DOHH2 (cell line): ENCODE results near the gene MPPED2.

Experiments used
- H3F3A ChIP-seq: fragments of 200-600 bp; sonication (generic), shearing (Covaris generic); 2 replicates; pipeline ENCODE4 v1.6.0; 2016; ENCODE audit warnings: antibody characterized with exemption, mild to moderate bottlenecking; ENCODE audit not compliant: control insufficient read depth, insufficient read depth
- H3K27ac ChIP-seq: fragments of 200-600 bp; sonication (generic); 2 replicates; pipeline ENCODE4 v1.5.1; 2014; ENCODE audit warnings: low read depth, mild to moderate bottlenecking, low read length, moderate library complexity
- H3K27me3 ChIP-seq: fragments of 200-600 bp; sonication (generic); 2 replicates; pipeline ENCODE4 v1.6.1; 2014; ENCODE audit warnings: mild to moderate bottlenecking, low read length, mixed read lengths; ENCODE audit not compliant: control insufficient read depth
- H3K36me3 ChIP-seq: fragments of 200-600 bp; sonication (generic); 2 replicates; pipeline ENCODE4 v1.6.1; 2014; ENCODE audit warnings: mild to moderate bottlenecking, low read length, moderate library complexity, mixed read lengths; ENCODE audit not compliant: control insufficient read depth
- H3K4me1 ChIP-seq: fragments of 200-600 bp; sonication (generic); 2 replicates; pipeline ENCODE4 v1.6.1; 2014; ENCODE audit warnings: mild to moderate bottlenecking, low read length, mixed read lengths; ENCODE audit not compliant: control insufficient read depth
- H3K4me2 ChIP-seq: fragments of 200-600 bp; sonication (generic); 2 replicates; pipeline ENCODE4 v1.6.0; 2014; ENCODE audit warnings: mild to moderate bottlenecking, low read length, moderate library complexity
- H3K4me3 ChIP-seq: fragments of 200-600 bp; sonication (generic); 2 replicates; pipeline ENCODE4 v1.5.1; 2014; ENCODE audit warnings: mild to moderate bottlenecking, low read length, mixed read lengths
- H3K79me2 ChIP-seq: fragments of 200-600 bp; sonication (generic); 2 replicates; pipeline ENCODE4 v1.6.1; 2014; ENCODE audit warnings: mild to moderate bottlenecking, low read length, mixed read lengths; ENCODE audit not compliant: control insufficient read depth
- H3K9me2 ChIP-seq: fragments of 200-600 bp; sonication (generic); replicated peaks from 2 replicates; pipeline ENCODE4 v1.6.1; 2014; ENCODE audit warnings: mild to moderate bottlenecking, low read length, mixed read lengths; ENCODE audit not compliant: control insufficient read depth
- H3K9me3 ChIP-seq: fragments of 200-600 bp; sonication (generic); 2 replicates; pipeline ENCODE4 v1.6.1; 2014; ENCODE audit warnings: antibody characterized with exemption, low read length, mixed read lengths; ENCODE audit not compliant: control insufficient read depth, insufficient read depth
- H4K20me1 ChIP-seq: fragments of 200-600 bp; sonication (generic); 2 replicates; pipeline ENCODE4 v1.6.0; 2014; ENCODE audit warnings: low read depth, mild to moderate bottlenecking, antibody characterized with exemption, low read length, moderate library complexity; ENCODE audit not compliant: control insufficient read depth, insufficient read depth
- CTCF ChIP-seq: fragments of 200-600 bp; sonication (generic); IDR thresholded peaks from one replicate; pipeline ENCODE4 v1.5.1; 2014; ENCODE audit warnings: antibody characterized with exemption, mild to moderate bottlenecking, low read depth, low read length; ENCODE audit not compliant: poor library complexity, severe bottlenecking
- EZH2phosphoT487 ChIP-seq: fragments of 200-600 bp; sonication (generic); IDR thresholded peaks from 2 replicates; pipeline ENCODE4 v1.6.1; 2017; ENCODE audit warnings: borderline replicate concordance, mild to moderate bottlenecking, antibody characterized with exemption, low read length, moderate library complexity, mixed read lengths

The MPPED2 gene

GRCh38 chr11:30463266-30463665 is 122.9 kb downstream of the MPPED2 start:
- Histone ChIP-seq H3K9me2 (no peaks in the 10 kb centered on the region), H3K4me3 (no peak overlapping the region), H3K4me2 (no peak overlapping the region), H3F3A (no peaks in the 10 kb centered on the region), H3K4me1 (no peaks in the 10 kb centered on the region), H3K9me3 (no peaks in the 10 kb centered on the region), H3K36me3 (no peaks in the 10 kb centered on the region), H4K20me1 (no peaks in the 10 kb centered on the region), H3K27me3 (no peaks in the 10 kb centered on the region), H3K79me2 (no peaks in the 10 kb centered on the region), H3K27ac (no peak overlapping the region)
- no peak for TF ChIP-seq CTCF

GRCh38 chr11:30462421-30462820 is 123.7 kb downstream of the MPPED2 start:
- Histone ChIP-seq H3K4me3 (no peak overlapping the region), H3K4me1 (no peaks in the 10 kb centered on the region), H3K27me3 (no peaks in the 10 kb centered on the region), H3K36me3 (no peaks in the 10 kb centered on the region), H3K79me2 (no peaks in the 10 kb centered on the region), H3F3A (no peaks in the 10 kb centered on the region), H3K4me2 (no peak overlapping the region), H3K9me2 (no peaks in the 10 kb centered on the region), H3K9me3 (no peaks in the 10 kb centered on the region), H3K27ac (no peak overlapping the region), H4K20me1 (no peaks in the 10 kb centered on the region)
- TF ChIP-seq EZH2phosphoT487 (no peak), CTCF (no peak)

GRCh38 chr11:30459821-30460220 is 126.3 kb downstream of the MPPED2 start:
- Histone ChIP-seq H3K27me3 (no peaks in the 10 kb centered on the region), H3K4me2 (no peak overlapping the region), H4K20me1 (no peaks in the 10 kb centered on the region), H3K4me3 (no peak overlapping the region), H3K9me2 (no peaks in the 10 kb centered on the region), H3K9me3 (no peaks in the 10 kb centered on the region), H3K36me3 (no peaks in the 10 kb centered on the region), H3K79me2 (no peaks in the 10 kb centered on the region), H3K27ac (no peak overlapping the region), H3K4me1 (no peaks in the 10 kb centered on the region), H3F3A (no peaks in the 10 kb centered on the region)
- TF ChIP-seq EZH2phosphoT487 (no peak), CTCF (no peak)

GRCh38 chr11:30459306-30459705 is 126.8 kb downstream of the MPPED2 start:
- TF ChIP-seq EZH2phosphoT487 = no peak
- no peak for TF ChIP-seq CTCF
- H3K9me3 ChIP-seq = no peaks in the 10 kb centered on the region
- H3K27me3 ChIP-seq = no peaks in the 10 kb centered on the region
- no peaks in the 10 kb centered on the region for H4K20me1 ChIP-seq
- no peaks in the 10 kb centered on the region for H3F3A ChIP-seq
- H3K4me1 ChIP-seq = no peaks in the 10 kb centered on the region
- H3K9me2 ChIP-seq = no peaks in the 10 kb centered on the region
- H3K4me3 ChIP-seq = no peak overlapping the region
- H3K36me3 ChIP-seq = no peaks in the 10 kb centered on the region
- H3K4me2 ChIP-seq = no peak overlapping the region
- H3K27ac ChIP-seq = no peak overlapping the region
- no peaks in the 10 kb centered on the region for H3K79me2 ChIP-seq
